Gastrocnemius medialis (tissue), 4 donors: Measurements from ENCODE around the gene ST6GALNAC3. TPM values are rescaled to one million over a fixed set of nuclear protein-coding genes. Genes with fewer than 3 reads are reported as not detected.
"Not testable (repeated sequence)": the region's sequence is repeated elsewhere in the genome, so short reads cannot be mapped to it uniquely, and the experiment has no call there.

Experiments
- ATAC-seq, 2 donors: fragments of 150-250 bp; one replicate each; pipeline ENCODE4 v1.9.1; 2016
- DNase-seq, 2 donors: peaks; one replicate each; pipeline ENCODE4 v3.0.0-alpha.2; 2019
- H3K27ac ChIP-seq, 4 donors: fragments of 200-600 bp; sonication (generic); 1 replicate in 1 of 4; 2 replicates in 3 of 4; pipeline ENCODE4 v1.5.1; 2016 to 2018; ENCODE audit warnings: mild to moderate bottlenecking in 2 of 4, moderate library complexity in 1 of 4
- H3K27me3 ChIP-seq, 3 donors: fragments of 200-600 bp; sonication (generic) in 2 of 3; 1 replicate in 1 of 3; 2 replicates in 2 of 3; pipeline versions ENCODE4 v1.5.1 to v1.6.0; 2016 to 2019; ENCODE audit warnings: mild to moderate bottlenecking in 1 of 3, moderate library complexity in 1 of 3
- H3K36me3 ChIP-seq, 2 donors: fragments of 200-600 bp; sonication (generic) in 1 of 2; one replicate each; pipeline ENCODE4 v1.5.1; 2017 to 2018
- H3K4me1 ChIP-seq, 2 donors: fragments of 200-600 bp; sonication (generic) in 1 of 2; one replicate each; pipeline ENCODE4 v1.5.1; 2016 to 2017; ENCODE audit warnings: mild to moderate bottlenecking in 2 of 2
- H3K4me3 ChIP-seq, 4 donors: fragments of 200-600 bp; sonication (generic) in 3 of 4; 1 replicate in 1 of 4; 2 replicates in 3 of 4; pipeline ENCODE4 v1.5.1; 2016 to 2019; ENCODE audit warnings: mild to moderate bottlenecking in 2 of 4
- H3K9me3 ChIP-seq, 3 donors: fragments of 200-600 bp; sonication (generic) in 2 of 3; 1 replicate in 1 of 3; 2 replicates in 2 of 3; pipeline ENCODE4 v1.5.1; 2016 to 2019
- CTCF ChIP-seq, 5 experiments: fragments of 450-650 bp in 3 of 5; fragments of 200-600 bp in 2 of 5; sonication (generic) in 2 of 5; IDR thresholded peaks in 4 of 5; conservative IDR thresholded peaks in 1 of 5; 1 replicate in 4 of 5; 2 replicates in 1 of 5; pipeline ENCODE4 v1.5.1; 2016 to 2019; ENCODE audit warnings: antibody characterized with exemption in 5 of 5, mild to moderate bottlenecking in 3 of 5, moderate library complexity in 3 of 5
- POLR2A ChIP-seq, 2 donors: fragments of 450-650 bp; IDR thresholded peaks; one replicate each; pipeline ENCODE4 v1.6.1; 2017; ENCODE audit warnings: antibody characterized with exemption in 2 of 2, mild to moderate bottlenecking in 2 of 2, moderate library complexity in 2 of 2
- in situ Hi-C, 4 donors: fragments of 200-750 bp; cut with MboI; loops; one replicate each; pipeline versions ENCODE4 v1.15.0 to v1.8.0; 2017; ENCODE audit warnings: low sequenced_read_pairs in 4 of 4
- intact Hi-C: fragments of 100-400 bp; cut with DNase I; formaldehyde crosslinking; loops from one replicate; pipeline ENCODE4 v1.15.1; 2023; ENCODE audit warnings: low total_unique reads
- total RNA-seq, 4 donors: library from RNA; depleted of rRNA; stranded (reverse); fragments of >200 nt; gene quantifications; one replicate each; pipeline versions ENCODE4 v1.1.0 to v1.2.3, GENCODE V29; 2016

The ST6GALNAC3 gene
- total RNA-seq, 4 donors from 2014 or later, result 1.7 to 3.9 (median 2.8) TPM

GRCh38 chr1:76337542-76338219 lies 263.1 kb downstream of the ST6GALNAC3 start:
- H3K4me3 ChIP-seq, result no peak overlapping the region
- no peaks in the 10 kb centered on the region for H3K36me3 ChIP-seq
- H3K27me3 ChIP-seq, result no peaks in the 10 kb centered on the region
- no peak overlapping the region for H3K27ac ChIP-seq
- no peaks in the 10 kb centered on the region for H3K9me3 ChIP-seq
- in situ Hi-C loops, result no loop called here
- TF ChIP-seq CTCF (IDR thresholded peaks at IDR 0.05 in 4 of 5, conservative IDR thresholded peaks at IDR 0.05 in 1 of 5) (no peak), POLR2A (IDR thresholded peaks at IDR 0.05) (no peak)
- intact Hi-C loops, result no loop called here
- DNase-seq (no peak), ATAC-seq (no peak)
- H3K4me1 ChIP-seq, result no peaks in the 10 kb centered on the region

- TF ChIP-seq POLR2A (IDR thresholded peaks at IDR 0.05) (no peak), CTCF (IDR thresholded peaks at IDR 0.05 in 4 of 5, conservative IDR thresholded peaks at IDR 0.05 in 1 of 5) (no peak)
- Histone ChIP-seq H3K9me3 (no peaks in the 10 kb centered on the region), H3K27me3 (no peaks in the 10 kb centered on the region), H3K27ac (no peak overlapping the region), H3K36me3 (no peaks in the 10 kb centered on the region), H3K4me1 (no peaks in the 10 kb centered on the region), H3K4me3 (no peak overlapping the region)
- no peak for DNase-seq
- no peak for ATAC-seq
- in situ Hi-C loops, result no loop called here
- intact Hi-C loops, result no loop called here
Measured at GRCh38 chr1:76340056-76340455, 265.5 kb downstream of the ST6GALNAC3 start.

- ATAC-seq, intact Hi-C loops, H3K9me3 ChIP-seq, H3K36me3 ChIP-seq, H3K27me3 ChIP-seq, H3K4me3 ChIP-seq, H3K4me1 ChIP-seq, in situ Hi-C loops, H3K27ac ChIP-seq, DNase-seq: not testable (repeated sequence)
Measured at GRCh38 chr1:76341816-76342215, 267.3 kb downstream of the ST6GALNAC3 start.

GRCh38 chr1:76343356-76343755 lies 268.8 kb downstream of the ST6GALNAC3 start:
- H3K4me3 ChIP-seq, result no peak overlapping the region
- TF ChIP-seq POLR2A (IDR thresholded peaks at IDR 0.05), result no peak
- in situ Hi-C loops, result no loop called here
- intact Hi-C loops, result no loop called here
- no peaks in the 10 kb centered on the region for H3K27me3 ChIP-seq
- H3K36me3 ChIP-seq, result no peaks in the 10 kb centered on the region
- no peak for ATAC-seq
- H3K27ac ChIP-seq, result no peak overlapping the region
- no peaks in the 10 kb centered on the region for H3K9me3 ChIP-seq
- H3K4me1 ChIP-seq, result no peaks in the 10 kb centered on the region
- no peak for DNase-seq

GRCh38 chr1:76351655-76352054 lies 277.1 kb downstream of the ST6GALNAC3 start:
- DNase-seq (no peak), ATAC-seq (no peak)
- H3K27ac ChIP-seq, result no peak overlapping the region
- H3K9me3 ChIP-seq, result no peaks in the 10 kb centered on the region
- intact Hi-C loops (no loop called here), in situ Hi-C loops (no loop called here)
- no peaks in the 10 kb centered on the region for H3K36me3 ChIP-seq
- no peak overlapping the region for H3K4me3 ChIP-seq
- H3K4me1 ChIP-seq, result no peaks in the 10 kb centered on the region
- H3K27me3 ChIP-seq, result no peaks in the 10 kb centered on the region
- TF ChIP-seq CTCF (IDR thresholded peaks at IDR 0.05 in 4 of 5, conservative IDR thresholded peaks at IDR 0.05 in 1 of 5) (no peak), POLR2A (IDR thresholded peaks at IDR 0.05) (no peak)
